WTC11 (cell line): ENCODE data around the gene RTBDN. TPM values are rescaled to one million over a fixed set of nuclear protein-coding genes. Genes with fewer than 3 reads are reported as not detected.

Source experiments
- ATAC-seq: fragments of 200-7000 bp; cut with Tn5 transposase; 2 replicates; pipeline ENCODE4 v1.10.0; 2021; ENCODE audit warnings: mild to moderate bottlenecking, moderate library complexity
- CTCF ChIA-PET: fragments of 300-600 bp; sonication (Branson Sonifier 250); formaldehyde crosslinking; loops from one replicate; lab custom pipeline; 2021; ENCODE audit warnings: antibody characterized with exemption; lab: Charles Lee
- POLR2A ChIA-PET: fragments of 350-600 bp; sonication (Branson Sonifier 250); formaldehyde crosslinking; loops from one replicate; lab custom pipeline; 2021; ENCODE audit warnings: antibody characterized with exemption; lab: Charles Lee
- DNase-seq: peaks from one replicate; pipeline ENCODE4 v3.0.0; 2021; ENCODE audit warnings: low spot score
- H3K27ac Mint-ChIP-seq: 2 replicates; pipeline ENCODE4 v1.8.0; 2021; ENCODE audit warnings: mixed read lengths
- H3K27me3 Mint-ChIP-seq: 2 replicates; pipeline ENCODE4 v1.8.0; 2021; ENCODE audit warnings: low read depth, mild to moderate bottlenecking, moderate library complexity, mixed read lengths
- H3K36me3 Mint-ChIP-seq: 2 replicates; pipeline ENCODE4 v1.8.0; 2021; ENCODE audit warnings: mixed read lengths
- H3K4me1 Mint-ChIP-seq: 2 replicates; pipeline ENCODE4 v1.8.0; 2022; ENCODE audit warnings: mixed read lengths
- H3K4me3 Mint-ChIP-seq: 2 replicates; pipeline ENCODE4 v1.8.0; 2021; ENCODE audit warnings: mild to moderate bottlenecking, moderate library complexity, mixed read lengths
- H3K9me3 Mint-ChIP-seq: 2 replicates; pipeline ENCODE4 v1.8.0; 2021; ENCODE audit warnings: mixed read lengths
- ARID4B ChIP-seq: sonication (generic); formaldehyde crosslinking; IDR thresholded peaks from 2 replicates; pipeline ENCODE4 v1.8.0; 2023; ENCODE audit warnings: missing genetic modification reagents, mild to moderate bottlenecking, borderline replicate concordance
- ATF1 ChIP-seq: sonication (generic); formaldehyde crosslinking; IDR thresholded peaks from 2 replicates; pipeline ENCODE4 v1.8.1; 2023; ENCODE audit warnings: mild to moderate bottlenecking, moderate library complexity, missing genetic modification reagents
- ATF2 ChIP-seq: sonication (generic); formaldehyde crosslinking; IDR thresholded peaks from 2 replicates; pipeline ENCODE4 v1.8.1; 2022; ENCODE audit warnings: low read depth, missing genetic modification reagents, borderline replicate concordance
- ATF3 ChIP-seq: sonication (generic); formaldehyde crosslinking; conservative IDR thresholded peaks from 2 replicates; pipeline ENCODE4 v1.8.1; 2022; ENCODE audit warnings: mild to moderate bottlenecking, missing genetic modification reagents
- CTCF ChIP-seq: fragments of 200-600 bp; IDR thresholded peaks from 2 replicates; pipeline ENCODE4 v1.8.0; 2022; ENCODE audit warnings: antibody characterized with exemption
- ETV6 ChIP-seq: sonication (generic); formaldehyde crosslinking; IDR thresholded peaks from 2 replicates; pipeline ENCODE4 v1.8.1; 2022; ENCODE audit warnings: mild to moderate bottlenecking, missing genetic modification reagents
- GABPB1 ChIP-seq: sonication (generic); formaldehyde crosslinking; IDR thresholded peaks from 2 replicates; pipeline ENCODE4 v1.8.1; 2023; ENCODE audit warnings: mild to moderate bottlenecking, missing genetic modification reagents
- MAX ChIP-seq: sonication (generic); formaldehyde crosslinking; IDR thresholded peaks from 2 replicates; pipeline ENCODE4 v1.8.0; 2022; ENCODE audit warnings: mild to moderate bottlenecking, missing genetic modification reagents
- SP1 ChIP-seq: sonication (generic); formaldehyde crosslinking; conservative IDR thresholded peaks from 2 replicates; pipeline ENCODE4 v1.8.1; 2022; ENCODE audit warnings: missing genetic modification reagents
- TEAD1 ChIP-seq: sonication (generic); formaldehyde crosslinking; IDR thresholded peaks from 2 replicates; pipeline ENCODE4 v1.8.0; 2022; ENCODE audit warnings: mild to moderate bottlenecking, missing genetic modification reagents
- ZBTB21 ChIP-seq: sonication (generic); formaldehyde crosslinking; IDR thresholded peaks from 2 replicates; pipeline ENCODE4 v1.8.1; 2023; ENCODE audit warnings: mild to moderate bottlenecking, missing genetic modification reagents, borderline replicate concordance
- ZNF219 ChIP-seq: sonication (generic); formaldehyde crosslinking; IDR thresholded peaks from 2 replicates; pipeline ENCODE4 v1.8.0; 2023; ENCODE audit warnings: missing genetic modification reagents, mild to moderate bottlenecking, borderline replicate concordance
- total RNA-seq: library from RNA; stranded (reverse); gene quantifications from 3 replicates; pipeline ENCODE4 v1.2.3, GENCODE V29; 2021
- TF ChIP-seq, protein P1 (sequence below): sonication (generic); formaldehyde crosslinking; IDR thresholded peaks from 2 replicates; pipeline ENCODE4 v1.8.1; 2022; ENCODE audit warnings: mild to moderate bottlenecking, moderate library complexity, missing genetic modification reagents
- TF ChIP-seq, protein P2 (sequence below): fragments of 250-450 bp; sonication (Bioruptor Pico); IDR thresholded peaks from 2 replicates; pipeline ENCODE4 v1.9.0; 2021; ENCODE audit warnings: moderate library complexity, mild to moderate bottlenecking, inconsistent platforms, borderline replicate concordance

Gene RTBDN
- total RNA-seq, 1 experiment from 2014 or later, result 2.4 TPM

DNA sequence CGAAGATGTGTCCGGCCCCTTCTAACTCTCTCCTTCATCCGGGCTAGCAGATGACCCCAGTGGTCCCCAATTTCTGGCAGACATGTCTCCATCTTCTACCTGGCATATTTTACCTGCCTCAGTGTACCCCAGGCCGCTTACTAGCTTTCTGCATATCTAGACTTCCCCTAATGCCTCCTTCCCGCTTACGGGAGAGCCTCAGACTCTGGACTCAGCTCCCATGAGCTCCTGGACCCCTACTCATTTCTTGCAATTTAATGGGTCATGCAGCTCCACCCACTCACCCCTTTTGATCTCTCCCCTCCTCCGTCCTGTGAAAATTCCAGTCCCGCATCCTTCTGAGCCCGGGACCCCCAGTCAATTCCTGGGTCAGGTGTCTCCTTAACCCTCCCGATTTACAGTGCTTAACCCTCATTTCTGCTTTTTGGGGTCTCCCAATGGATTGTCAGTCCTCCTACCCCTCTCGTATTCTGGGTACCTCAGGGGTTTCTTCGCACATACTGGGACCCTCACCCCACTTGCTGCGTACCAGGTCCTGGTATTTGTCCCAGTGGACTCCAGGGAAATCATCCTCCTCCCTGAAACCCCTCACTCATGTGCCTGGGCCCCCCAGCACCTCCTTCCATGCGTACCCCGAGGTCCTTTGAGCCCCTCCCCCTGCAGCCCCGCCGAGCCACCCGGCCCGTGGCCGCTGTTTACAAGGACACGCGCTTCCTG is 43.6 kb downstream of the RTBDN start:
- peaks cover 32% of the 10 kb centered on the region for H3K27me3 Mint-ChIP-seq
- no peak for ATAC-seq
- CTCF ChIA-PET, result interaction anchor here (1.1 to 14.0 kb wide), 8 partner anchors 10 to 95 kb away, joined by 3 to 341 read pairs (median 14); partner anchors contain the start of genes HOOK2, PRDX2 and THSD8
- POLR2A ChIA-PET, result interaction anchor here (1.8 to 3.1 kb wide), 4 partner anchors 8 to 16 kb away, joined by 6 to 29 read pairs (median 12); partner anchors contain the start of genes HOOK2, PRDX2 and THSD8
- peaks cover 32% of the 10 kb centered on the region for H3K4me1 Mint-ChIP-seq
- H3K27ac Mint-ChIP-seq, result peak overlapping the region; percentile 2; the same call in 1 of the 2 replicates
- H3K9me3 Mint-ChIP-seq, result no peaks in the 10 kb centered on the region
- H3K4me3 Mint-ChIP-seq, result peak overlapping the region; percentile 84
- DNase-seq, result no peak
- no peaks in the 10 kb centered on the region for H3K36me3 Mint-ChIP-seq
- TF ChIP-seq ATF3 (CRISPR knock-in tag) (no peak), ZNF219 (CRISPR knock-in tag) (peak; percentile 11; the same call in 1 of the 2 replicates), ATF2 (CRISPR knock-in tag) (no peak)
- TF ChIP-seq, protein P1, sequence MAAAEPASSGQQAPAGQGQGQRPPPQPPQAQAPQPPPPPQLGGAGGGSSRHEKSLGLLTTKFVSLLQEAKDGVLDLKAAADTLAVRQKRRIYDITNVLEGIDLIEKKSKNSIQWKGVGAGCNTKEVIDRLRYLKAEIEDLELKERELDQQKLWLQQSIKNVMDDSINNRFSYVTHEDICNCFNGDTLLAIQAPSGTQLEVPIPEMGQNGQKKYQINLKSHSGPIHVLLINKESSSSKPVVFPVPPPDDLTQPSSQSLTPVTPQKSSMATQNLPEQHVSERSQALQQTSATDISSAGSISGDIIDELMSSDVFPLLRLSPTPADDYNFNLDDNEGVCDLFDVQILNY (CRISPR knock-in tag), result no peak

GRCh38 chr19:12789904-12790619 is 44.3 kb downstream of the RTBDN start:
- peak overlapping the region; percentile 79; the same call in 1 of the 2 replicates for H3K27ac Mint-ChIP-seq

More at GRCh38 chr19:12789904-12790619, 44.3 kb downstream of the RTBDN start:
- no peaks in the 10 kb centered on the region for H3K9me3 Mint-ChIP-seq
- DNase-seq (peak; percentile 98), ATAC-seq (peak; percentile 63)
- peak overlapping the region; percentile 84 for H3K4me3 Mint-ChIP-seq
- no peaks in the 10 kb centered on the region for H3K36me3 Mint-ChIP-seq
- H3K4me1 Mint-ChIP-seq, result peaks cover 29% of the 10 kb centered on the region
- ChIA-PET POLR2A (interaction anchor here (1.4 to 1.7 kb wide), 3 partner anchors 12 to 24 kb away, joined by 3 to 5 read pairs (median 4); no protein-coding TSS in a partner anchor), CTCF (interaction anchor here (1.4 to 14.0 kb wide), 9 partner anchors 12 to 95 kb away, joined by 3 to 341 read pairs (median 8); partner anchors contain the start of gene HOOK2)
- TF ChIP-seq ZBTB21 (CRISPR knock-in tag) (peak; percentile 42; the same call in 1 of the 2 replicates), ARID4B (0 out of 2 replicates have a peak, but pooled peaks have one; percentile 60), TEAD1 (CRISPR knock-in tag) (peak; percentile 56; the same call in 1 of the 2 replicates), GABPB1 (peak; percentile 40; the same call in 1 of the 2 replicates), ATF1 (no peak), ETV6 (CRISPR knock-in tag) (0 out of 2 replicates have a peak, but pooled peaks have one; percentile 31), SP1 (peak; percentile 87; the same call in 1 of the 2 replicates), MAX (CRISPR knock-in tag) (peak; percentile 71), CTCF (no peak)
- TF ChIP-seq, protein P1 (CRISPR knock-in tag), result peak; percentile 91
- TF ChIP-seq, protein P2, sequence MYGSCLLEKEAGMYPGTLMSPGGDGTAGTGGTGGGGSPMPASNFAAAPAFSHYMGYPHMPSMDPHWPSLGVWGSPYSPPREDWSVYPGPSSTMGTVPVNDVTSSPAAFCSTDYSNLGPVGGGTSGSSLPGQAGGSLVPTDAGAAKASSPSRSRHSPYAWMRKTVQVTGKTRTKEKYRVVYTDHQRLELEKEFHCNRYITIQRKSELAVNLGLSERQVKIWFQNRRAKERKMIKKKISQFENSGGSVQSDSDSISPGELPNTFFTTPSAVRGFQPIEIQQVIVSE (CRISPR knock-in tag), result no peak
- peaks cover 32% of the 10 kb centered on the region for H3K27me3 Mint-ChIP-seq
